ENCODE data around the gene MDC1. TPM values are rescaled to one million over a fixed set of nuclear protein-coding genes. Genes with fewer than 3 reads are reported as not detected.

Gene MDC1
- total RNA-seq, 1 experiment from 2014 or later = 95.9 TPM

- no peak; the same call in 1 of the 2 replicates for ATAC-seq
- Mint-ChIP-seq H3K9me3 (no peaks in the 10 kb centered on the region), H3K27me3 (ENCODE audit: low read depth) (peaks cover 5% of the 10 kb centered on the region; the same call in 1 of the 2 replicates), H3K4me3 (peak overlapping the region; percentile 98), H3K36me3 (peaks cover 40% of the 10 kb centered on the region), H3K27ac (peak overlapping the region; percentile 93), H3K4me1 (peaks cover 27% of the 10 kb centered on the region)
- TF ChIP-seq ERG (CRISPR knock-in tag; IDR thresholded peaks at IDR 0.05) (no peak), EMX1 (CRISPR knock-in tag; IDR thresholded peaks at IDR 0.05) (no peak), MYBL2 (CRISPR knock-in tag; IDR thresholded peaks at IDR 0.05) (0 out of 2 replicates have a peak, but pooled peaks have one; percentile 31), ZNF263 (CRISPR knock-in tag; IDR thresholded peaks at IDR 0.05; ENCODE audit: low read depth) (peak; percentile 80; the same call in 1 of the 2 replicates), SMAD4 (CRISPR knock-in tag; IDR thresholded peaks at IDR 0.05) (no peak), TCF7 (CRISPR knock-in tag; IDR thresholded peaks at IDR 0.05; ENCODE audit: low read depth) (no peak), CREB1 (CRISPR knock-in tag; IDR thresholded peaks at IDR 0.05) (no peak), AFF4 (CRISPR knock-in tag; IDR thresholded peaks at IDR 0.05; ENCODE audit: borderline replicate concordance) (peak; percentile 9; the same call in 1 of the 2 replicates), GABPB1 (CRISPR knock-in tag; IDR thresholded peaks at IDR 0.05) (peak; percentile 18; the same call in 1 of the 2 replicates), ZNF532 (CRISPR knock-in tag; IDR thresholded peaks at IDR 0.05; ENCODE audit: borderline replicate concordance) (no peak)
- ChIA-PET CTCF (interaction anchor here (1.1 to 2.8 kb wide), 8 partner anchors 9 to 336 kb away, joined by 3 to 13 read pairs (median 4); no protein-coding TSS in a partner anchor), POLR2A (interaction anchor here (0.6 to 1.3 kb wide), 3 partner anchors 10 to 137 kb away, joined by 3 to 4 read pairs (median 3); no protein-coding TSS in a partner anchor)
- no peak for DNase-seq (ENCODE audit: low spot score)
These were observed 26.3 kb upstream of the MDC1 start for GRCh38 chr6:30743099-30744053.

GRCh38 chr6:30742316-30743098 is 25.4 kb upstream of the MDC1 start, which contains the start of gene FLOT1:
TSS of gene FLOT1 (minus strand) at chr6:30742687. CDS start at chr6:30742189, 498 bp downstream.
- no peaks in the 10 kb centered on the region for H3K9me3 Mint-ChIP-seq
- ChIA-PET POLR2A (interaction anchor here (0.6 to 0.8 kb wide), 2 partner anchors 10 to 128 kb away, joined by 5 read pairs; no protein-coding TSS in a partner anchor), CTCF (interaction anchor here (0.6 to 2.8 kb wide), 7 partner anchors 12 to 87 kb away, joined by 3 to 13 read pairs (median 3); no protein-coding TSS in a partner anchor)
- DNase-seq (ENCODE audit: low spot score) = peak; percentile 95
- H3K36me3 Mint-ChIP-seq = peaks cover 47% of the 10 kb centered on the region
- ATAC-seq = peak; percentile 76
- H3K27ac Mint-ChIP-seq = peak within 1 kb of the TSS; percentile 91
- H3K4me3 Mint-ChIP-seq = peak within 1 kb of the TSS; percentile 98
- peaks cover 5% of the 10 kb centered on the region; the same call in 1 of the 2 replicates for H3K27me3 Mint-ChIP-seq (ENCODE audit: low read depth)
- peaks cover 25% of the 10 kb centered on the region for H3K4me1 Mint-ChIP-seq
- TF ChIP-seq RELA (CRISPR knock-in tag; IDR thresholded peaks at IDR 0.05; ENCODE audit: borderline replicate concordance) (peak; percentile 87; the same call in 1 of the 2 replicates), CREM (CRISPR knock-in tag; IDR thresholded peaks at IDR 0.05) (peak; percentile 42; the same call in 1 of the 2 replicates), PRRX2 (CRISPR knock-in tag; IDR thresholded peaks at IDR 0.05) (0 out of 2 replicates have a peak, but pooled peaks have one; percentile 57), NFATC4 (CRISPR knock-in tag; IDR thresholded peaks at IDR 0.05) (no peak; the same call in 1 of the 2 replicates), TEAD1 (CRISPR knock-in tag; IDR thresholded peaks at IDR 0.05) (peak; percentile 30; the same call in 1 of the 2 replicates), EMX1 (CRISPR knock-in tag; IDR thresholded peaks at IDR 0.05) (peak; percentile 49; the same call in 1 of the 2 replicates), NFYB (CRISPR knock-in tag; conservative IDR thresholded peaks at IDR 0.05; ENCODE audit: low read depth) (no peak), E2F4 (CRISPR knock-in tag; IDR thresholded peaks at IDR 0.05; ENCODE audit: borderline replicate concordance, low read depth) (peak; percentile 56; the same call in 1 of the 2 replicates), CDX4 (CRISPR knock-in tag; IDR thresholded peaks at IDR 0.05; ENCODE audit: borderline replicate concordance) (no peak; the same call in 1 of the 2 replicates), FOXJ3 (CRISPR knock-in tag; IDR thresholded peaks at IDR 0.05; ENCODE audit: borderline replicate concordance) (no peak), ZNF263 (CRISPR knock-in tag; IDR thresholded peaks at IDR 0.05; ENCODE audit: low read depth) (no peak; the same call in 1 of the 2 replicates)
